ENCODE measurements around the gene ZKSCAN3. TPM values are rescaled to one million over a fixed set of nuclear protein-coding genes. Genes with fewer than 3 reads are reported as not detected.
"Not testable (repeated sequence)": the region's sequence is repeated elsewhere in the genome, so short reads cannot be mapped to it uniquely, and the experiment has no call there.

The ZKSCAN3 gene
- total RNA-seq, 1 donor from 2014 or later, result 6.3 TPM

DNA sequence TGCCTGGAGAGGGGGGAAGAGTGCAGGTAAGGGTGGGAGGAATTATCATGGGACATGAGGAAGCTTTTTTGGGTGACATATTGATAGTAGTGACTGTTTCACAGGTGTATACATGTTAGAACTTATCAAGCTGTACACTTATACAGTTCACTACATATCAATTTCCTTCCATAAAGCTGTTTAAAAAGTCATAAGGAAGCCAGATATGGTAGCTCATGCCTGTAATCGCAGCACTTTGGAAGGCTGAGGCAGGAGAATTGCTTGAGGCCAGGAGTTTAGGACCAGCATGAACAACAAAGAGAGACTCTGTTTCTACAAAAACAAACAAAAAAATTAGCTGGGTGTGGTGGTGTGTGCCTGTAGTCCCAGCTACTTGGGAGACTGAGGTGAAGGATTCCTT lies 28.1 kb downstream of the ZKSCAN3 start:
- DNase-seq, result no peak

DNA sequence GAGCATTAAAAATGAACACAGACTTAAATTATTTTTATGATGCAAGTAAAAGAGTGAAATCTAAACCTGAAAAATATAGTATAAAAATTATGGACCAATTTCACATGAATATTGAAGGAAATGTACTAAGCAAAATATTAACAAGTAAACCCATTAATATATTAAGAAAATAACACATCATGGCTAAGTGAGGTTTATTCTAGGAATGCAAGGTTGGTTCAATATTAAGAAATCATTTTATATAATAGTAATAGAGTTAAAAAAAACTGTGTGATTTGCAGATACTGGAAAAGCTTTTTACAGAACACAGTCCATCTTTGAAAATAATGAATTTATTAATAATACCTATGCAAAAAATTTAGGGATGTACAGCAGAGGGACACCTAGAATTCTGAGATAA lies 28.9 kb downstream of the ZKSCAN3 start:
- no peak for DNase-seq

DNA sequence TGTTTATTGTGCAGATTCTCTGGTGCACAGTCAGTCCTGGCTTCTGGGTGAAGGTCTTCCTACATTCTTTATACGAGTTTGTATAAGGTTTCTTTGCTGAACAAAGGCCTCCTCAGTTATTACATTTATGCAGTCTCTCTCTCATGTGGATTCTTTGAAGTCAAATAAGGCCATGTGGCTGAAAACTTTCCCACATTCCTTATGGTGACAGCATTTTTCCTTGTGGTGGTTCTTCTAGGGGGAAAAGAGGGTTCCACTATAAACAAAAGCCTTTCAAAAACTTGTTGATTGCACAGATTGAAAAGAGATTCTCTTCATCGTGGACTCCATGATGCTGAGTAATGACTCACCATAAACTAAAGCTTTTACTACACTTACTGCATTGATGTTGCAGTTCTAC lies 30.6 kb downstream of the ZKSCAN3 start:
- DNase-seq, result no peak

DNA sequence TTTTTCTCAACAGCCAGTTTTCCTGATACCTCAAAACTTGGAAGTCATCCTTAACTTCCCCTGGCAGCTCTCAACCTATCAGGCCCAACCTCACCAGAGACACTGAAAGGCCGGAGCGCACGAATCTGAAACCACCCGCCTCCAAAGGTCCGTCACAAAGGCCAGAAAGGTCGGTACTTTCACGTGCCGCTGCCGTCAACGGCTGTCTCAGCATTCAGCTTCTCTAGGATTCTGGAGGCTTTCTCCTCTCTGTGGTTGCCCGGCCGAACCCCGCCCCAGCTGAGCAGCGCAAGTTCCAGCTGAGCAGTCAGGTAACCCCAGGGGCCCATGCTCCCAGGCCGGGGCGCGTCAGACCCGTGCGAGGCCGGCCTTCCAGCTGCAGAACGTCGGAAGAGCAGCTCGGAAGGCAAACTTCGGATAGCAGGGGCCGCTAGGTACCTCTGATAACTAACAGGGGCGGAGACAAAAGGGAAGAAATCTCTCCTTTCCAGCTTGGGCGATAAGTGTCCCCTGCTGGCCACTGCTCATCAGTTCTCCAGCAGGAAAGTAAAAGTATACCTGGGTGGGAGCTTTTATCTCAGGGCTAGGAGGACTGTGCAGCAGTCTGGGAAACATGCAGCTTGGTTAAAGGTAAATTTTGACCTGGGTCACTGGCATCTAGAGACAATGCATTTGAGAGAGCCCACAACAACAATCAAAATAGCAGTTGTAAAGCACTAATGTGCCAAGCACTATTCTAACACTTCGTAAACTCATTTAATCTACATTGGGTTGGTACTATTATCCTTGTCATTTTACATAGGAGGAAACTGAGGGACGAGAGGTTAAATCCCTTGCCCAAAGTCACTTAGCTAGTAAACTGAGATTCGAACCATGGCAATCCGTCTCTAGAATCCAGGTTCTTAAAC lies 33.7 kb downstream of the ZKSCAN3 start:
- peak; percentile 94 for DNase-seq

DNA sequence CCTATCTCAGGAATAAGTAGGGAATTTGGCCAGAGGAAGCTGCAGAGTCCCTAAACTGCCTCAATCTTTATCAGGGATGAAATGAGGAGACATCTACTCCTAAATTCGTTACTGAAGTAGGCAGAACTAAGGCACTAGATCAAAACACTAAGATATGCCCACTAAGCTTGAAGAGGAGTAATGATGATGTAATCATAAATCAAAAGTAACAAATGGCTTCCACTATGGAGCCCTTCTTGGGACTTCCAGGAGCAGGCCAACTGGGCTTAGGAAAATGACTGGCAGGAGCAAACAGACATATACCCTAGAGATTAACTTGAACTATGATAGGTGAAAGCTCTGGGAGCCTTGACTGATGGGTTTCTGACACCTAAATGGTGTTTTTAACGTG lies 34.4 kb downstream of the ZKSCAN3 start:
- DNase-seq, result no peak

DNA sequence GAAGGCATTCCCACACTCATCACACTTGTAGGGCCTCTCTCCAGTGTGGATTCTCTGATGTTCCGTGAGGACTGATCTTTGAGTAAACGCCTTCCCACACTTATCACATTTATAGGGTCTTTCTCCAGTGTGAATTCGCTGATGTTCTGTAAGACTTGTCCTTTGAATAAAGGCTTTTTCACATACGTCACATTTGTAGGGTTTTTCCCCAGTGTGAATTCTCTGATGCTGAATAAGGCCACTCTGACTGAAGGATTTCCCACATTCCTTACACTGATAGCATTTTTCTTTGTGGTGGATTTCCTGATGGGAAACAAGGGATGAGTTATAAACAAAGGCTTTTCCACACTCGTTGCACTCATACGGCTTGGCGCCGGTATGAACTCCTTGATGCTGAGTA lies 40.9 kb downstream of the ZKSCAN3 start:
- DNase-seq, result no peak

DNA sequence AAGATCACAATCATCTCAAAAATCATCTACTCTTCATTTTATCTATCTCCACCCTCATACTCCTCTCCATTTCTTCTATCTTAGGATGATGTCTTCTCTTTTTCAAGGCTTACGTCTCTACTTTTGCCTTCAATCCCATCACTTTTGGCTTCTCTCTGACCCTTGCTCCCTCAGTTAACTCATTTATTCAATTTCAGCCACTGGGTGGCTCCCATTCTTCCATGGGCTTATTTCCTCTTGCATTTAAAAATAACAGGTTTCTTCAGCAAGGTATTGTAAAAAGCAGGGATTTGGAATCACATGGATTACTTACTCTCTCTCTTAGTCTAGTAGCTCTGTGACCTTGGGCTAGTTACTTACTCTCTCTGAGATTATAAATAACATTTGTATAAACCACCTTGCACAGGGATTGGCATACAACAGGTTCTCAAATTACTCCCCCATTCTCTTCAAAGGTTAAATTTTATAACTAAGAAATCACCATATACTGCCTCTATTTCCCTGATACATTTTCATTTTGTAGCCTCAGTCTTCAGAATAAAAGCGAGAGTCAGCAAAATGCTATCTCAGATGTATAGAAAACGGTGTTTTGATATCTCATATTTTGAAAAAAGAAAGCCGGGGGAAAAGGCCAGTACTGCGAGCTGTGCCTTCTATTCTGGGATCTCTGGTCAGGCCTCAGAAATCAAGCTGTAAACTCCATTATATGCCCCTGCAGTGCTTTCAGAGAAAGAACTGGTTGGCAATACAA lies 44.3 kb downstream of the ZKSCAN3 start:
- DNase-seq, result peak; percentile 42

DNA sequence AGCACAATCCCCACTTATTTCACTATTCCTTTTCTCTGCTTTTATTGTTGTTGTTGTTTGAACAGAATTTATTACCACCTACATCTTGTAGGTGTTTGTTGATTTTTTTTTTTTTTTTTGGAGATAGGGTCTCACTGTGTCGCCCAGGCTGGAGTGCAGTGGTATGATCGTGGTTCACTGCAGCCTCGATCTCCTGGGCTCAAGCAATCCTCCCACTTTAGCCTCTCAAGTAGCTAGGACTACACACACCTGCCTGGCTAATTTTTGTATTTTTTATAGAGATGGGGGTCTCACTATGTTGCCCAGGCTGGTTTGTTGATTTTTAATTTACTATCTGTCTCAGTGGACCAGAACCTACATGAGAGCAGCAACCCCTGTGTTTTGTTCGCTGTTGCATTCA lies 46.2 kb downstream of the ZKSCAN3 start:
- no peak for DNase-seq

DNA sequence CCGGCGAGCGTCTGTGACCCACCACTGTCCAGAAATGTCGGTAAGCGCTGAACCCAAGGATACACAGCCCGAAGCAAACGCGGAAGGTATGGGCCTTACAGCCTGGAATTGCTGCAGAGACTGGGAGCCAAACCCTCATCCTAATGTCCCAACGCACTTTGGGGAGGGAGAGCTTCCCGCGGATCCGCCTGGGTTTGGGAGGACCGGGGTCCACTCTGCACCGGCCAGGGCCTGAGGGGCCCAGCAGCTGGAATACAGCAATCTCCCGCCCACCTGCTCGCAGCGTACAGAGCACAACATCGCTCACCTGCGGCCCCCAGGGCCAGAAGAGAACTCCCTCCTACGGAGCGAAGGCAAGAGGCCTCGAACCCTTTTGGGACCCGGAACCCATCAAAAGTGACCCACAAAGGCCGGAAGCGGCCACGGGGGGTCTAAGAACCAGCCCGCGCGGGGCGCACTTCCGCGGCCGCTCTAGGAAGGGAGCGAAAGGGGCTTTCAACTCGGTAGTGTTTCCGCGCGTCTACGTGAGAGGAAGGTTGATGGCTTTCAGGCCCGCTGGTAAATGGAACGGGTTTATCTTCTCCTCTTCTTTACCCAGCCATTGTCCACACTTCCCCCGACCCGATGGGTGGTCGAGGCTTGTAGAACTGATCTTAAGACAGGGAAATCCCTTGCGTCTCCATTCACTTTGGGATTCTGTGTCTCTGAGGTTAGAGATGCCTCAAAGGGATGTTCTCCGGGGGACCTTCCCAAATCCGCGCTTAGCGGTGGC lies 49.8 kb downstream of the ZKSCAN3 start, which contains the start of gene ZSCAN12:
Gene ZSCAN12 (minus strand): TSS at position 398 of the 772 bp plus-strand sequence. CDS start 1,342 bp downstream, outside the sequence.
- peak; percentile 86 for DNase-seq

DNA sequence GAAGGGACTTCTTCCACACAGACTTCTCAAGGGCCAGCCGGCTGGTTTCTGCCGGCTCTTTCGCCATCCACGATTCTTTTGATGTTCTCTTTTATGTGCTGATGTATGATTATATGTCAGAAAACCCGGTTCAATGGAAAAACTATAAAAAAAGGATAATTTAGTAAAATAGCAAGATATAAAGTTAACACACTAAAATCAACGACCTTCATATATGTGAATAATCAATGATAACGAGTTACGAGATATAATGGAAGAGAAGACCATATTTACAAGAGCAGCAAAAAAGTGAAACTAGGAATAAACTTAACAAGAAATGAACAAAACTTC lies 50.3 kb downstream of the ZKSCAN3 start:
- DNase-seq, result no peak

DNA sequence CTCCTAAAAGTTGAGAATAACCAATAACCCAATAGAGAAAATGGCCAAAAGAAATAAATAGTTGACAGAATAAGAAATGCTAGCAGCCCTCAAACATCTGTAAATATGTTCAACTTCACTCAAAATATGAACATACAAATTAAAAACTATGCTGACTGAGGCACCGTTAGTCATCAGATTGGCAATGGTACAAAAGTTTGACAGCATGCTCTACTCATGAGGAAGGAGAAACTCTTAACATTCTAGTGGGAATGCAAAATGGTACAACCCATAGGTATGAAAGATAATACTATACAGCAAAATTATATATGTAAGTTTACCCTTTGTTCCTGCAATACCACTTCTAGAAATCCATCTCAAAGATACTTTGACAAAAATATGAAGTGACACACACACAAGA lies 51.4 kb downstream of the ZKSCAN3 start:
- DNase-seq, result no peak

DNA sequence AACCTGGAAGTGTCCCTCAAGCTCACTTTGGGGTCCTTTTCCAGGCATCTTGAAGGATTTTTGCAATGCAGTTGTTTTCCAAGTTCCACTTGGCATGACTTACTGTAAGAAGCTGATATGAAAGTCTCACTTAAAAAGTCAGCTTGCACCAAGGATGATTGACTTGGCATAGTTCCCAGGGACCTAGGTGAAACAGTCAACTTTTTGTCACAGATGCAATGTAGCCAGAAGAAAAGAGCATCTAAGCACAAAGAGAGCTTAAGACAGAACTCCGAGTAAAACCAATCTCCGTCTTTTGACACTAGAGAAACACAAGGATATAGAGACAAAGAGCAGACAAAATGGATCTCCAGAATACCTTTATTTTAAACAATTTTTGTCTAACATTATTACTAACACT lies 52.5 kb downstream of the ZKSCAN3 start:
- DNase-seq, result no peak

DNA sequence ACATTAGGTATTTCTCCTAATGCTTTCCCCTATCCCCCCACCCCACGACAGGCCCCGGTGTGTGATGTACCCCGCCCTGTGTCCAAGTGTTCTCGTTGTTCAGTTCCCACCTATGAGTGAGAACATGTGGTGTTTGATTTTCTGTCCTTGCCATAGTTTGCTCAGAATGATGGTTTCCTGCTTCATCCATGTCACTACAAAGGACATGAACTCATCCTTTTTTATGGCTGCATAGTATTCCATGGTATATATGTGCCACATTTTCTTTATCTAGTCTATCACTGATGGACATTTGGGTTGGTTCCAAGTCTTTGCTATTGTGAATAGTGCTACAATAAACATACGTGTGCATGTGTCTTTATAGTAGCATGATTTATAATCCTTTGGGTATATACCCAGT lies 54.2 kb downstream of the ZKSCAN3 start:
- DNase-seq, result not testable (repeated sequence)

DNA sequence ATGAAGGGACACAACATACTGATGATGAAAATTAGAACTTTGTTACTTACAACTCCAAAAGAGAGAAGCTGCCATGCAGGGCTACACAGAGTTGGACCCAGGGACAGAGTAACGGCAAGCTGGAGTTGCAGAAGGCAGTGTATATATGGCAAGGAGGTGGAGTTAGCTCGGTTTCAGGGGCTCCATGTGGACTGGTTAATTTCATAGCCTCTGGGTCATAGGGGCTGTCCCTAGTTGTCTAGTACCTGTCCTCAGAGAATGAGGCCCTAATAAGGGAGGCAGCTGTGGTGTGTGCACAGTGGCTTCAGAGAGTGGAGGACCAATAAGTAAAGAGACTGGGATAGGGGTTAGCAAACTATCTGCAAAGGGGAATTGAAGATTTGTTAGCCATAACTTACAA lies 57.7 kb downstream of the ZKSCAN3 start:
- DNase-seq, result no peak

DNA sequence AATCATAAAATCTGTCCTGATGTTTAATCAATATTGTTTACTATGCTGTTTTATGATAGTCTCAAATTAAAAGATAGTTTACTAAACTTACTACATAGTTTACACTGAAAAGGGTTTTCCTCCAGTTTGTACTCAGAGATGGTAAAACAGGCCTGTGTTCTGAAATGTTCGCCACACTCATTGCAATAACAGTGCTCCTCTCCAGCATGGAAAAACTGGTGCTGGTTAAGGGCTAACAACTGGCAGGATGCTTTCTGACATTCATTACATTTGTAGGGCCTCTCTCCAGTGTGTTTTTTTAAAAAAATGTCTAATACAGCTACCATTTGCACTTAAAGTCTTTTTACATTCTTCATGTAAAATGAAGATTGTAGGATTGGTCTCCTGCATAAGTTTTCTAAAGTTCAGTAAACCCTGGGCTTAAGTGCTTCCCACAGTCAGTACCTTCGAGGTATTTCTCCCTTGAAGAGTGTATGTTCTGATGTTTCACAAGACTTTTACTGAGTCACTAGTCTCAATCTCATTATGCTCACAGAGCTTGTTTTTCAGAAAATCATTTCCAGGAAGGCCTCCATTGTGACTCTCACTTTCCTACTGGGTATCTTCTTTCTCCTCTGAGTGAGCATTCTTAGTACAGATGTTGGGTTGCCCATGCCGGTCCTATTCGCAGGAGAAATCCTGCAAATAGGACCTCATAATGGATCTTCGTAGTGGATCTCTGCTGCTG lies 58.5 kb downstream of the ZKSCAN3 start:
- DNase-seq, result no peak

DNA sequence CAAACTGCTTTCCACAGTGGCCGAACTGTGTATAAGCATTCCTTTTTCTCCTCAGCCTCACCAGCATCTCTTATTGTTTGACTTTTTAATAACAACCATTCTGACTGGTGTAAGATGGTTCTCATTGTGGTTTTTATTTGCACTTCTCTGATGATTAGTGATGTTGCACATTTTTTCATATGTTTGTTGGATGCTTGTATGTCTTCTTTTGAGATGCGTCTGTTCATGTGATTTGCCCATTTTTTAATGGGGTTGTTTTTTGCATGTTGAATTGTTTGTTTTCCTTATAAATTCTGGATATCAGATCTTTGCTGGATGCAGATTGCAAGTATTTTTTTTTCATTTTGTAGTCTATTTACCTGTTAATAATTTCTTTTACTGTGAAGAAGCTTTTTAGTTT lies 61.0 kb downstream of the ZKSCAN3 start:
- DNase-seq, result no peak

DNA sequence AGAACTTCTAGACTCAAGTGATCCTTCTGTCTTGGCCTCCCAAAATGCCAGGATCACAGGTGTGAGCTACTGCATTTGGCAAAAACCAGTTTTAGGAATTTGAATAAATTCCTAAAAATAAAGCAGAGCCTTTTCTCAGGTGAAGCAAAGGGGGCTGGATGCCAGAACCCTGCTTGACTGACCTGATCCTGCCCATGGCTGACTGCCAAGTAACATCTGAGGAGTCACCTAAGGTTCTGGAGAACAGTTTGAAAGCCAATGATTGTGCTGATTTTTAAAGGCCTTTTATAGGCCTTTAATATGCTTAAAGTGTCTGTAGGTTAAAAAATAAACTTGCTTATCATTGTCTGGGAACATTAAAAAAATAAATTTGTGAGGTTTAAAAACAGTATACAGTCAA lies 63.9 kb downstream of the ZKSCAN3 start:
- DNase-seq, result no peak

Other genes starting within 250 kb of the ZKSCAN3 start
- 13.5 and 19.1 TPM in 2 replicates for gene ZSCAN16, start 225.3 kb upstream of the ZKSCAN3 start, total RNA-seq
- gene ZKSCAN8, start 208.1 kb upstream of the ZKSCAN3 start, total RNA-seq, result 19.4 and 20.8 TPM in 2 replicates
- 10.7 and 17.9 TPM in 2 replicates for gene ZSCAN9, start 124.7 kb upstream of the ZKSCAN3 start, total RNA-seq
- gene ZKSCAN4, start 97.7 kb upstream of the ZKSCAN3 start, total RNA-seq, result 5.2 and 7.7 TPM in 2 replicates
- 0.34 and 1.1 TPM in 2 replicates for gene NKAPL, start 90.7 kb upstream of the ZKSCAN3 start, total RNA-seq
- gene ZSCAN26, start 82.8 kb upstream of the ZKSCAN3 start, total RNA-seq, result 12.8 and 13.3 TPM in 2 replicates
- 8.9 and 10.2 TPM in 2 replicates for gene PGBD1, start 68.4 kb upstream of the ZKSCAN3 start, total RNA-seq
- gene ZSCAN31, start 13.8 kb upstream of the ZKSCAN3 start, total RNA-seq, result 25.7 and 40.6 TPM in 2 replicates
- gene ZSCAN12, start 49.8 kb downstream of the ZKSCAN3 start, total RNA-seq, result 5.1 and 5.6 TPM in 2 replicates
- 0.51 and 0.74 TPM in 2 replicates for gene ZSCAN23, start 93.5 kb downstream of the ZKSCAN3 start, total RNA-seq
- not detected in 2 replicates for gene GPX6, start 165.8 kb downstream of the ZKSCAN3 start, total RNA-seq
- not detected in 2 replicates for gene GPX5, start 175.9 kb downstream of the ZKSCAN3 start, total RNA-seq